Stimulated activated CD4-positive, alpha-beta T cell treated with anti-CD3 and anti-CD28 coated beads, Interleukin-4, amount 100 ng/mL, for 1 hour (primary cell): ENCODE data around the gene ATP6V1G1.
A peak's percentile ranks its signal among the peaks of the same experiment; 100 is the strongest.
"Not testable (repeated sequence)": the region's sequence is repeated elsewhere in the genome, so short reads cannot be mapped to it uniquely, and the experiment has no call there.

Source experiments
- DNase-seq: peaks from one replicate; pipeline ENCODE4 v3.0.0-alpha.2; 2020

ATP6V1G1 gene

GRCh38 chr9:114580609-114581193, 6.9 kb upstream of the ATP6V1G1 start:
- no peak for DNase-seq

- no peak for DNase-seq
Measured at GRCh38 chr9:114583371-114584155, 4.0 kb upstream of the ATP6V1G1 start.

GRCh38 chr9:114588210-114588609, 641 bp downstream of the ATP6V1G1 start:
- no peak for DNase-seq

GRCh38 chr9:114588651-114589526, 1.3 kb downstream of the ATP6V1G1 start:
- DNase-seq = no peak

- DNase-seq = no peak
Measured at GRCh38 chr9:114590328-114590727, 2.8 kb downstream of the ATP6V1G1 start.

- DNase-seq = no peak
Measured at GRCh38 chr9:114591291-114591787, 3.8 kb downstream of the ATP6V1G1 start.

- DNase-seq = no peak
Measured at GRCh38 chr9:114591849-114592248, 4.3 kb downstream of the ATP6V1G1 start.

GRCh38 chr9:114592356-114592755, 4.8 kb downstream of the ATP6V1G1 start:
- DNase-seq = peak; percentile 19

GRCh38 chr9:114594136-114594535, 6.6 kb downstream of the ATP6V1G1 start:
- DNase-seq = no peak

GRCh38 chr9:114600502-114601248, 13.1 kb downstream of the ATP6V1G1 start:
- DNase-seq = not testable (repeated sequence)

- not testable (repeated sequence) for DNase-seq
Measured at GRCh38 chr9:114601787-114602186, 14.2 kb downstream of the ATP6V1G1 start.

GRCh38 chr9:114602620-114603019, 15.1 kb downstream of the ATP6V1G1 start:
- no peak for DNase-seq

GRCh38 chr9:114603248-114603647, 15.7 kb downstream of the ATP6V1G1 start:
- DNase-seq = no peak

- DNase-seq = no peak
Measured at GRCh38 chr9:114604989-114605388, 17.4 kb downstream of the ATP6V1G1 start.

- no peak for DNase-seq
Measured at GRCh38 chr9:114606068-114606467, 18.5 kb downstream of the ATP6V1G1 start.

- DNase-seq = no peak
Measured at GRCh38 chr9:114606597-114607207, 19.1 kb downstream of the ATP6V1G1 start.

- no peak for DNase-seq
Measured at GRCh38 chr9:114607671-114608524, 20.3 kb downstream of the ATP6V1G1 start.

GRCh38 chr9:114608525-114608796, 20.9 kb downstream of the ATP6V1G1 start:
- no peak for DNase-seq

- peak; percentile 52 for DNase-seq
Measured at GRCh38 chr9:114611516-114612271, 24.1 kb downstream of the ATP6V1G1 start.

GRCh38 chr9:114612272-114612923, 24.8 kb downstream of the ATP6V1G1 start:
- no peak for DNase-seq
